Parathyroid adenoma (tissue), 2 donors: ENCODE measurements around the gene BDH1.
"Not testable (repeated sequence)": the region's sequence is repeated elsewhere in the genome, so short reads cannot be mapped to it uniquely, and the experiment has no call there.

Experiments used
- H2AFZ ChIP-seq: fragments of 300-600 bp; sonication (generic); one replicate; pipeline ENCODE4 v1.7.0; 2017; ENCODE audit warnings: antibody characterized with exemption, mild to moderate bottlenecking
- H3K27ac ChIP-seq: fragments of 300-600 bp; sonication (generic); one replicate; pipeline ENCODE4 v1.7.0; 2017
- H3K27me3 ChIP-seq: fragments of 300-600 bp; sonication (generic); one replicate; pipeline ENCODE4 v1.7.0; 2017; ENCODE audit warnings: low read length; ENCODE audit not compliant: control insufficient read depth, insufficient read depth
- H3K36me3 ChIP-seq: fragments of 300-600 bp; sonication (generic); one replicate; pipeline ENCODE4 v1.7.0; 2017; ENCODE audit warnings: low read length; ENCODE audit not compliant: control insufficient read depth, insufficient read depth
- H3K4me1 ChIP-seq: fragments of 300-600 bp; sonication (generic); one replicate; pipeline ENCODE4 v1.7.0; 2017; ENCODE audit warnings: control low read depth
- H3K4me2 ChIP-seq: fragments of 300-600 bp; sonication (generic); one replicate; pipeline ENCODE4 v1.7.0; 2017; ENCODE audit warnings: low read length
- H3K4me3 ChIP-seq: fragments of 300-600 bp; sonication (generic); one replicate; pipeline ENCODE4 v1.7.0; 2017; ENCODE audit warnings: low read depth, low read length
- H3K79me2 ChIP-seq: fragments of 300-600 bp; sonication (generic); one replicate; pipeline ENCODE4 v1.7.0; 2017; ENCODE audit warnings: control low read depth
- H3K9ac ChIP-seq: fragments of 300-600 bp; sonication (generic); one replicate; pipeline ENCODE4 v1.7.0; 2017; ENCODE audit warnings: mild to moderate bottlenecking
- H3K9me3 ChIP-seq: fragments of 300-600 bp; sonication (generic); one replicate; pipeline ENCODE4 v1.7.0; 2017; ENCODE audit warnings: low read length; ENCODE audit not compliant: control insufficient read depth
- CTCF ChIP-seq: fragments of 300-600 bp; sonication (generic); IDR thresholded peaks from one replicate; pipeline ENCODE4 v1.7.0; 2017; ENCODE audit warnings: antibody characterized with exemption, mild to moderate bottlenecking
- donor health status: primary hyperparathyroidism.

BDH1 gene

GRCh38 chr3:197555281-197556261 lies at the start of gene BDH1:
BDH1 (minus strand) TSS chr3:197555968; CDS start chr3:197546443, 9,525 bp downstream.
- Histone ChIP-seq H3K4me1 (peaks cover 14% of the 10 kb centered on the region), H3K36me3 (no peaks in the 10 kb centered on the region)

GRCh38 chr3:197603317-197603933 lies 47.7 kb upstream of the BDH1 start:
- no peak overlapping the region for H3K9ac ChIP-seq
- H3K36me3 ChIP-seq, result no peaks in the 10 kb centered on the region

More at GRCh38 chr3:197555281-197556261, at the start of gene BDH1:
- H3K27me3 ChIP-seq, result no peaks in the 10 kb centered on the region
- no peaks in the 10 kb centered on the region for H3K79me2 ChIP-seq
- peak; percentile 11 for TF ChIP-seq CTCF
- peak within 1 kb of the TSS; percentile 87 for H2AFZ ChIP-seq
- H3K27ac ChIP-seq, result peak within 1 kb of the TSS; percentile 82
- H3K9ac ChIP-seq, result peak within 1 kb of the TSS; percentile 54
- peak within 1 kb of the TSS; percentile 99 for H3K4me2 ChIP-seq
- H3K9me3 ChIP-seq, result no peaks in the 10 kb centered on the region
- peak within 1 kb of the TSS; percentile 96 for H3K4me3 ChIP-seq

GRCh38 chr3:197602351-197602750 lies 46.6 kb upstream of the BDH1 start:
- H3K4me2 ChIP-seq, H3K27ac ChIP-seq, H3K4me1 ChIP-seq, H3K9ac ChIP-seq, H2AFZ ChIP-seq, H3K27me3 ChIP-seq, H3K9me3 ChIP-seq, H3K36me3 ChIP-seq, H3K79me2 ChIP-seq, H3K4me3 ChIP-seq: not testable (repeated sequence)

More at GRCh38 chr3:197603317-197603933, 47.7 kb upstream of the BDH1 start:
- TF ChIP-seq CTCF, result no peak
- Histone ChIP-seq H3K4me2 (no peak overlapping the region), H2AFZ (no peak overlapping the region), H3K4me1 (peaks cover 6% of the 10 kb centered on the region), H3K27me3 (no peaks in the 10 kb centered on the region), H3K27ac (no peak overlapping the region), H3K9me3 (no peaks in the 10 kb centered on the region), H3K79me2 (no peaks in the 10 kb centered on the region), H3K4me3 (no peak overlapping the region)

- not testable (repeated sequence) for H3K27ac ChIP-seq, H2AFZ ChIP-seq, H3K9me3 ChIP-seq, H3K9ac ChIP-seq, H3K4me3 ChIP-seq, H3K79me2 ChIP-seq, H3K36me3 ChIP-seq, H3K4me2 ChIP-seq, H3K4me1 ChIP-seq, H3K27me3 ChIP-seq
Measured at GRCh38 chr3:197601566-197601840, 45.7 kb upstream of the BDH1 start.

GRCh38 chr3:197600796-197601565 lies 45.2 kb upstream of the BDH1 start:
- Histone ChIP-seq H3K79me2 (no peaks in the 10 kb centered on the region), H3K4me1 (peaks cover 6% of the 10 kb centered on the region), H3K36me3 (no peaks in the 10 kb centered on the region), H3K4me2 (no peak overlapping the region), H3K27me3 (no peaks in the 10 kb centered on the region), H3K9ac (no peak overlapping the region), H3K4me3 (no peak overlapping the region), H2AFZ (no peak overlapping the region), H3K9me3 (no peaks in the 10 kb centered on the region), H3K27ac (no peak overlapping the region)
- TF ChIP-seq CTCF, result no peak
